B cell (primary cell): ENCODE measurements around the gene HOXC13. TPM values are rescaled to one million over a fixed set of nuclear protein-coding genes. Genes with fewer than 3 reads are reported as not detected.

Experiments
- ATAC-seq: fragments of 200-7000 bp; cut with Tn5 transposase; one replicate; pipeline ENCODE4 v1.10.0; 2021; ENCODE audit warnings: low read depth, mild to moderate bottlenecking, moderate number of reproducible peaks, moderate library complexity
- CTCF ChIA-PET: fragments of 350-600 bp; sonication (Branson Sonifier 250); formaldehyde crosslinking; loops from one replicate; lab custom pipeline; 2021; ENCODE audit warnings: antibody characterized with exemption, inconsistent platforms; lab: Charles Lee
- POLR2A ChIA-PET: fragments of 350-600 bp; sonication (Branson Sonifier 250); formaldehyde crosslinking; loops from one replicate; lab custom pipeline; 2021; ENCODE audit warnings: antibody characterized with exemption; lab: Charles Lee
- DNase-seq: peaks from one replicate; pipeline ENCODE4 v3.0.0; 2013
- H2AFZ ChIP-seq: 2 replicates; pipeline ENCODE4 v1.6.1; 2012; ENCODE audit warnings: mild to moderate bottlenecking, low read depth, low read length; ENCODE audit not compliant: insufficient read depth, poor library complexity, severe bottlenecking
- H3K27ac ChIP-seq, 2 donors: 1 replicate in 1 of 2; 2 replicates in 1 of 2; pipeline ENCODE4 v1.5.1; 2012 to 2013; ENCODE audit warnings: low read length in 2 of 2, mild to moderate bottlenecking in 2 of 2, moderate library complexity in 1 of 2
- H3K27me3 ChIP-seq, 4 experiments: fragments of 200-600 bp in 1 of 4; sonication (generic) in 1 of 4; replicated peaks in 1 of 4; 1 replicate in 2 of 4; 2 replicates in 2 of 4; pipeline versions ENCODE4 v1.6.1 to v1.7.0; 2013 to 2016; ENCODE audit warnings: low read length in 3 of 4, mild to moderate bottlenecking in 2 of 4, mixed read lengths in 1 of 4, moderate library complexity in 1 of 4; ENCODE audit not compliant: insufficient read depth in 4 of 4, control insufficient read depth in 3 of 4; ENCODE audit errors: control extremely low read depth in 1 of 4
- H3K36me3 ChIP-seq, 2 experiments: replicated peaks in 1 of 2; 1 replicate in 1 of 2; 2 replicates in 1 of 2; pipeline versions ENCODE4 v1.6.1 to v1.7.1; 2013; ENCODE audit warnings: low read length in 1 of 2; ENCODE audit not compliant: insufficient read depth in 2 of 2, control insufficient read depth in 1 of 2; ENCODE audit errors: control extremely low read depth in 1 of 2, extremely low read depth in 1 of 2
- H3K4me1 ChIP-seq, 2 donors: fragments of 200-600 bp in 1 of 2; sonication (generic) in 1 of 2; 1 replicate in 1 of 2; 2 replicates in 1 of 2; pipeline versions ENCODE4 v1.5.1 to v1.6.1; 2013 to 2017; ENCODE audit warnings: low read length in 2 of 2; ENCODE audit not compliant: control insufficient read depth in 2 of 2, insufficient read depth in 2 of 2
- H3K4me2 ChIP-seq: replicated peaks from 2 replicates; pipeline ENCODE3; 2012; ENCODE audit warnings: mild to moderate bottlenecking, low read depth, low read length; ENCODE audit not compliant: poor library complexity, severe bottlenecking
- H3K4me3 ChIP-seq, 5 experiments: fragments of 200-600 bp in 1 of 5; sonication (generic) in 1 of 5; 1 replicate in 3 of 5; 2 replicates in 2 of 5; pipeline versions ENCODE4 v1.5.1 to v1.7.0; 2011 to 2016; ENCODE audit warnings: low read length in 4 of 5, mild to moderate bottlenecking in 4 of 5, low read depth in 2 of 5, control low read depth in 1 of 5, moderate library complexity in 1 of 5; ENCODE audit not compliant: insufficient read depth in 1 of 5; ENCODE audit errors: control extremely low read depth in 1 of 5, extremely low read depth in 1 of 5
- H3K79me2 ChIP-seq: fragments of 200-600 bp; sonication (generic); one replicate; pipeline ENCODE4 v1.6.0; 2016; ENCODE audit warnings: low read length; ENCODE audit not compliant: control insufficient read depth, insufficient read depth
- H3K9ac ChIP-seq: fragments of 200-600 bp; sonication (generic); 2 replicates; pipeline ENCODE4 v1.6.1; 2017; ENCODE audit warnings: mild to moderate bottlenecking, low read length, moderate library complexity
- H3K9me3 ChIP-seq, 3 donors: one replicate each; pipeline versions ENCODE4 v1.6.1 to v1.7.1; 2013; ENCODE audit warnings: low read length in 2 of 3; ENCODE audit not compliant: control insufficient read depth in 2 of 3, insufficient read depth in 1 of 3; ENCODE audit errors: control extremely low read depth in 1 of 3
- H4K20me1 ChIP-seq: 2 replicates; pipeline ENCODE4 v1.6.0; 2012; ENCODE audit warnings: mild to moderate bottlenecking, low read length; ENCODE audit not compliant: insufficient read depth, control insufficient read depth, poor library complexity, severe bottlenecking
- H3K27ac Mint-ChIP-seq: one replicate; pipeline ENCODE4 v1.8.0; 2021; ENCODE audit warnings: mixed read lengths
- H3K27me3 Mint-ChIP-seq: one replicate; pipeline ENCODE4 v1.8.0; 2021; ENCODE audit warnings: mixed read lengths
- H3K4me1 Mint-ChIP-seq: one replicate; pipeline ENCODE4 v1.8.0; 2021; ENCODE audit warnings: mixed read lengths
- H3K4me3 Mint-ChIP-seq: one replicate; pipeline ENCODE4 v1.8.0; 2021; ENCODE audit warnings: mixed read lengths
- H3K9me3 Mint-ChIP-seq: one replicate; pipeline ENCODE4 v1.8.0; 2022; ENCODE audit warnings: mixed read lengths; ENCODE audit not compliant: insufficient read depth
- CTCF ChIP-seq: fragments of 200-600 bp; IDR thresholded peaks from one replicate; pipeline ENCODE4 v1.8.0; 2022; ENCODE audit warnings: antibody characterized with exemption, mild to moderate bottlenecking
- EZH2 ChIP-seq: IDR thresholded peaks from 2 replicates; pipeline ENCODE4 v1.6.1; 2012; ENCODE audit warnings: borderline replicate concordance, low read depth, mild to moderate bottlenecking, moderate library complexity, low read length; ENCODE audit not compliant: insufficient read depth, poor library complexity, severe bottlenecking
- WGBS: methylation state at CpG from one replicate; pipeline ENCODE4 v1.1.5; 2013; ENCODE audit warnings: missing lambda C conversion rate; ENCODE audit not compliant: insufficient coverage; 5-methylcytosine and 5-hydroxymethylcytosine counted together
- intact Hi-C: fragments of 100-400 bp; cut with micrococcal nuclease; formaldehyde crosslinking; loops from one replicate; pipeline ENCODE4 v1.10.0; 2022
- polyA plus RNA-seq: library from polyadenylated mRNA; depleted of rRNA; stranded (reverse); fragments of >200 nt; gene quantifications from 2 replicates; pipeline ENCODE4 v1.2.3, GENCODE V29; 2012
- total RNA-seq, 2 donors: library from RNA; stranded (reverse); fragments of 120-200 nt in 1 of 2; gene quantifications; 1 replicate in 1 of 2; 2 replicates in 1 of 2; pipeline versions ENCODE4 v1.2.3 to v1.2.4, GENCODE V29; 2013 to 2022

The HOXC13 gene
- total and polyA plus RNA-seq, 2 donors (not counting 1 experiment from before 2014, with no cell fraction given) = not detected

GRCh38 chr12:53947743-53948142 is 9.1 kb downstream of the HOXC13 start:
- Mint-ChIP-seq H3K4me1 (peaks cover 5% of the 10 kb centered on the region), H3K27ac (no peak overlapping the region), H3K27me3 (peaks cover 77% of the 10 kb centered on the region), H3K9me3 (no peaks in the 10 kb centered on the region), H3K4me3 (no peak overlapping the region)
- Histone ChIP-seq H3K4me2 (no peak overlapping the region), H2AFZ (no peak overlapping the region), H3K79me2 (no peaks in the 10 kb centered on the region), H3K9ac (no peak overlapping the region), H3K9me3 (peaks cover 0 to 51% (median 4%) of the 10 kb centered on the region in 3 donors), H3K4me3 (no peak overlapping the region), H3K27me3 (peaks cover 0 to 98% (median 84%) of the 10 kb centered on the region in 4 experiments), H3K27ac (no peak overlapping the region), H3K36me3 (no peaks in the 10 kb centered on the region), H3K4me1 (peaks cover 5 to 33% of the 10 kb centered on the region in 2 donors), H4K20me1 (no peaks in the 10 kb centered on the region)
- CTCF ChIA-PET = no interaction called here
- DNase-seq = no peak
- POLR2A ChIA-PET = no interaction called here
- ATAC-seq = no peak
- no peak for TF ChIP-seq EZH2
- no peak for TF ChIP-seq CTCF
- intact Hi-C loops = no loop called here

- ATAC-seq (no peak), DNase-seq (no peak)
- Histone ChIP-seq H3K4me3 (no peak overlapping the region), H3K27me3 (peaks cover 0 to 99% (median 86%) of the 10 kb centered on the region in 4 experiments), H2AFZ (no peak overlapping the region), H3K79me2 (no peaks in the 10 kb centered on the region), H3K36me3 (no peaks in the 10 kb centered on the region), H3K4me2 (no peak overlapping the region), H3K4me1 (peaks cover 5 to 36% of the 10 kb centered on the region in 2 donors), H3K9ac (no peak overlapping the region), H3K27ac (no peak overlapping the region), H3K9me3 (peaks cover 0 to 60% (median 7%) of the 10 kb centered on the region in 3 donors), H4K20me1 (no peaks in the 10 kb centered on the region)
- POLR2A ChIA-PET = no interaction called here
- 29% methylated on average over 4 of the region's 9 CpGs for WGBS
- intact Hi-C loops = no loop called here
- Mint-ChIP-seq H3K27ac (no peak overlapping the region), H3K27me3 (peaks cover 75% of the 10 kb centered on the region), H3K4me1 (peaks cover 5% of the 10 kb centered on the region), H3K4me3 (no peak overlapping the region), H3K9me3 (no peaks in the 10 kb centered on the region)
- CTCF ChIA-PET = no interaction called here
- no peak for TF ChIP-seq EZH2
- no peak for TF ChIP-seq CTCF
Observed at GRCh38 chr12:53948650-53949593, 10.3 kb downstream of the HOXC13 start.
